ENCODE results near the gene AKAP11.

AKAP11 gene

DNA sequence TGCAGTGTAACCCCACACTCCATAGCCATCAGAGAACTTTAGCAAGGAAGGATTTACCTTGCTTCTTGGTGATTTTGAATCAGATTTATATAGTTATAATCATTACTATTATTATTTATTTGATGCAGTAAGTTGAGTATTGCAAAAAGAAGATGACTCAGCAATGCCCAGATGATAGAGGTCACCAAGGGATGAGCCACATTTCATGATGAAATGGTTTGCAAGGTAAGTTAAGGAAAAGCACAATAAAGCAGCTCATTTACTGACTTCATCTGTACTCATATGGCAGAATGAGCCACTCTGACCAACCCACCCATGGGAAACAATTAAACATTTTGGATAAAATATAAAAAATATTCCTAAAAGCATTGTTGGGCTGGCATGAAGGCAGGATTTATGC lies 59.1 kb downstream of the AKAP11 start:
- DNase-seq (ENCODE audit: low read depth in 2 of 2) = no peak

DNA sequence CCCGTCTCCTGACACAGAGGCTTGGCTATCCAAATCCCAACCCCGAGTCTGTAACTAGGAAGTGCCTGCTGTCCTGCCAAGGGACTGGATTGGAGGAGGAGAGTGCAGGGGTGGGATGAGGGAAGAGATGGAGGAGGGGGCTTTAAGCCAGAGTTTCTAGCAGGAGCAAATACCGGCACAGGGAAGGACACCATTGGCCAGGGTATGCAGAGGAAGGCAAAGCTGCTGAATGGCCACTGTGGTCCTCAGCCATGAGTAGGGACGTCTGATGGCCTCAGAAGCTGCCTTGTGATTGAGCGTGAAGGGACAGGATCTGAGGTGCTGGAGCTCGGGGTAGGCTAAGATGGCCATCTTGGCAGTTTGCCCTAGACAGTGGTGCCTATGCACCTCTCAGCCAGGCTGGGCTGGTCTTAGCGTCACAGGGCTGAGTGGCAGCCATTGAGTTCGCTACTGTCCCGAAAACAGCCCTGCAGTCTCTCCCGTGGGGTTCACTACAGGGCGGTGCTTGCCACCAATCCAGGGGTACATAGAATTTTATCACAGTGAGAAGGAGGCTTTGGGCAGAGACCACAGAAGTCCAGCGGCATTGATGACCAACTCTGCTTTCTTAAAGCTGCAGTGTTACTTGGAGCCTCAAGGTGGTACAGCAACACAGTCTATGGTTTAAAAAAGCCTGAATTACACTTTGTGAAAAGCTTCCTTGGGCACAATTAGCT lies 61.8 kb downstream of the AKAP11 start:
- no peak for DNase-seq (ENCODE audit: low read depth in 2 of 2)

DNA sequence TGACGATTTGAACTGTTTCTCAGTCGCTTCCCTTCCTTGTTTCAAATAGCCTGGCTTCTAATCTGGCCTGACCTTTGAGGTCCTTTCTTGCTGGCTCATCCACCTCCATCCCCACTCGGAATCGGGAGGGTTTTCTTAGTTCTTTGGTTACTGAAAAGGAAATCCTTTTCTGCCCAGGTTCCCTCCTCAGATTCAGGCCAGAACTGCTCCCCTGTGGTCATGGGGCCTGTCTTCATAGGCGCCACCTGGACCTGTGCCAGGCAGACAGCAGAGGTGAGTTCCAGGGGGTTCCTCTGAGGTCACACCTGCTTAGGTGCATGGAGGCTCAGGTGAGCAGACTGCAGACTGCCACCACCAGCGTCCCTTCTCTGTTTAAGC lies 62.4 kb downstream of the AKAP11 start:
- no peak for DNase-seq (ENCODE audit: low read depth in 2 of 2)

DNA sequence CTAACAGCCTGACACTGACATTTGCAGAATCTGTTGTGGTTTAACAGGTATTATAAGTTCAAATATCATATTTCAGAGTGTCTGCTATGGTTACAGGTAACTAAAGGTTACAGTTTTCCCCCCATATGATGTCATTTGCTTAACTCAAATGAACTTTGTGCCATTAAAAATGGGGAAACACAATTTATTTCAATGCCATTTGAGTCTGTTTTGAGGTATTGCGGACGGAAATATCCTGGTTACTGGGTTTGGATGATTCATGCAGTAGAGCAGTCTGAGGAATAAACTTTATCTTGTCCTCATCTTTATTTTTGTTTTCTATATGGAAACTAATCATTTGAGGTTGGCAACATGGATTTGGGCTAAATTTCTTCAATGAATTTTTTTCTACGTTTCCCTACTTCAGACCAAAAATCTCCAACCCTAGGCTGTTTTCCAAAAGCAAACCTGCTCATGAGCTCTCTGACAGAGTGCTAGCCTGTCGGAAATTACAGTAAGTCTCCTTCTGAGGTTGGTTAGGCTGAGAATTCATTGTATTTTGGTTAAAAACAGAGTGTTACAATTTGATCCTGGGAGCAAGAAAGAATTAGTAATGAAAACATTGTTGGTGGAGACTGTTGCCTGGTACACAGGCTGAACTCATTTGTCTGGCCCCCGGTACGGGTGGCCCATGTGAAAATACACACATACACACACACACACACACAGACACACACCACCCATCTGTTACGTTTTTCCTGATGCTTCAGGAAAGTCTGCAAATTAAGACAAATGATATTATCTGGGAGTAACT lies 66.1 kb downstream of the AKAP11 start:
- no peak for DNase-seq (ENCODE audit: low read depth in 2 of 2)

DNA sequence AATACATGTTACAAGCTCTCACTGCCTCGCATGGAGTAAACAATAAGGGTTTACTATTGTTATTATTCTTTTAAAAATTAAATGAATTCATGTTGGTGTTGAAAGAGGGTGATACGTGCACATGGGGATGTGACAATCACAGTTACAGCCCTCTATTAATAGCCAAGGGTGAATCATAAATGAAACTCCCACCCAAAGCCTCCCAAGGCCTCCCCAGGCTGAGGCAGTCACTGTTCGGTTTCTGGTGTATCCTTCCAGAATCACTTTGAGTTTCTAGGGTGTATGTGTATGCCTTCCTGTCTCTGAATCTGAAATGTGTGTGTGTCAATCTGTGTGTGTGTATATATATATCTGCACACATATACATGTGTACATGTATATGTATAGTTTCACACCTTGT lies 73.4 kb downstream of the AKAP11 start:
- no peak for DNase-seq (ENCODE audit: low read depth in 2 of 2)

DNA sequence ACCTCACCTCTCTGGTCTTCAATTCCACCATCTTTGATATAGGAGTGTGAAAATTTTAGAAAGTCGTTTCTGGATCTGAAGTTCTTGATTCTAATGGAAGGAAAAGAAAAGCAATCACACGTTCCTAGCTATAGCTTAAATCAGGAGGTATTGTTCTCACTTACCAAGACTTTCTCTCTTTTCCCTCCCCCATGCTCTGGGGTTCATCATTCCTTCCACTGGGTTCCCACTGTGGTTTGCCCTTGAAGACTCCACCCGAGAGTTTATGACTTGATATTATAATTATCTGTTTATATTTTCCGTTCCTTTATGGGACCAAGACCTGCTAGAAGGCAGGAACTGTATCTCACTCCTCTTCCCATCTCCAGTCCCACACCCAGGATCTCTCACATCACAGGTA lies 76.6 kb downstream of the AKAP11 start:
- DNase-seq (ENCODE audit: low read depth in 2 of 2) = no peak

DNA sequence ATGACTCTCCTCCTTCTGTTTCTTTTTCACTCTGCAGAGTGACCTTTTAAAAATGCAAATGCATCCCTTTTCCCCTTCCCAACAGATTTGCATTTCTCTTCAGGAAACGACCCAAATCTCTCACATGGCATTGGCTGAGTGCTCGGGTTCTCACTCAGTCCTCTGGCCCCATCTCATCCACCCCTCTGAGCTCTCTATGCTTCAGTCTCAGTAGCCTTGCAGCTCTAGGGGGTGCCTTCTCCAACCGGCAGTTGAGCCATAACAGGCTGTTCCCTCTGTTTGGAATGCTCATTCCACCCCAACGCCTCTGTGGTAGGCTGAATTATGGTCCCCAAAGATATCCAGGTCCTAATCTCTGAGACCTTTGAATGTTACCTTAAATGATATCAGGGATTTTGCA lies 78.2 kb downstream of the AKAP11 start:
- no peak for DNase-seq (ENCODE audit: low read depth in 2 of 2)

DNA sequence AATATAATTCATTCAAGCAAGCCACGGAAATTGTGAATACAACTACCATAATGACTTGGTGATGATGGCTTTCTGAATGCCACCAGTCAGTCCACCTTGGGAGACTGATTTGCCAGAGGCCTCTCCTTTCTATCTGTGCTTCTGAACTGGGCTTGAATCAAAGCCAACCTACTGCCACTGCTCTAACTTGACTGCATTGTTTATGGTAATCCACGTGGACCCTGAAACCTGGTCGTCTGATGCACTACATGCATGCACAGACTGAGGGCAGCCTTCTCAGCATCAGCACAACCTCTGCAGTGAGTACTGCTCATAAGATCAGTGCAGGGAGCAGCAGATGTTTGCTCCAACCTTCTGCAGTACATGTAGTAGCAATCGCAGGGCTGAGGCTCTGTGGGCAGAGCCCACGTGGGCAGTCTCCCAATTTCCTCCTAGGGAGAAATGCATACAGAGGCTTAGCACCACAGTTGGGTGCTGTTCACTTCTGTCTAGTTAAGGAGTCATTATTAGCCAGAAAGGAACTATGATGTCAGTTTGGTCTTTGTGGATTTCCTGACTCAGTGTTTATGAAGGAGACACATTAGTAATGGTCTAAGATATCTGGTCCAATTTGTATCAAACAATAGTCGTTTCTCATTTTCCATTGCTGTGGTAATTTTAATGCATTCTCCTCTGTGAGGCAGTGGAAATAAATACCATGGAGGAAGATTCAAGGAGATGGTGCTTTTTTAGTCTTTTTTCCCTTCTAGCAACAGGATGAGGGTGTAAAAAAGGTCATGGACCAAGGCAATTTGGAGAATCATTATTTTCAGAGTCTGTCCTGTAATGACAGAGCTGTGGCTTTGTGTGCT lies 82.5 kb downstream of the AKAP11 start:
- DNase-seq (ENCODE audit: low read depth in 2 of 2) = peak in 1 of 2 donors; percentile 19

DNA sequence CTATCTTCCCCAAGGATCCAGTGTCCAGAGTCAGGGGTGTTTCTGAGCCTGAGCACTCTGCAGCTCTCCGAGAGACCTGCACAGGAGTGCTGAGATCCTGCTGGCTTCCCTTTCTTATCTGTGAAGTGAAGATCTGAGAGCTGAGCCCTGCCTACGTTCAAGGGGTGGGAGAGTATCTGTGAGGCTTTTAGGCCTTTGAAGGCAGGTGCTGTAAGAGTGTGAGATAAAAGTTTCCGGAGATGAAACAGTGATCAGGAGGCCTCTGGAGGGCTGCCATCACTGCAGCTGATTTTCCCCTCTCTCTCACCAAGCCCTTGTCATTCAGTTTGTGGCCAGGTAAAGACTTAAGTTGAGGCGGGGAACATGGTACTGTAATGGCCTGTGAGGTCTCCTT lies 83.1 kb downstream of the AKAP11 start:
- DNase-seq (ENCODE audit: low read depth in 2 of 2) = peak in 1 of 2 donors; percentile 22

DNA sequence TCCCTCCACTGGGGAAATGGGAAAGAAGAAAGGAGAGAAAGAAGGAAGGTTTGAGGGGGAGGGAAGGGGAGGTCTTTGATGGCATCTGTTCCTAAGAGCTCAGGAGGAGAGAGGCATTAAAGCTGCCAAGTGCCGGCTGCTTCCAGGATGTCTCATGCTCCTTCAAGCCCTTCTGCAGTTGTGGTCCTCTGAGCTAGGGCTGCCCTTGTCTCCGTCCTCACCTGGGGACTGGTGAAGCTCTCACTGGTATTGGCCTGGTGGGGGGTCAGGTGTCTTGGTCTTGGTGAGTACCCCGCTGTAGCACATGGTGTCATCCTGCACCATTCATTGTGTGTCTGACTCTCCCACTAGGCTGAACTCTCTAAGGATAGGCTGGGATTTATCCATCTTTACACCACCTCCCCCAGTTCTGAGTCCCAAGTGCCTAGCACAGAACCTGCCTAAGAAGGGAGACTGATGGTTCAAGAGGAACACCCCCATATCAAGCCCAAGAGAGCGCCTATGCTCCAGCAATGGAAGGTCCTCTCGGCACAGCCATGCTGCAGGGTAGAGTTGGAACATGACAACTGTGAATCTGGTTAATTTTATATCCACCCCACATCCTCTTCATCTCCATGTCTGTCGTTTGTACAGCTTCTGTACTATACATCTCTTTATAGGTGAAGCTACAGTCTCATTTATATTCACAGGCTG lies 83.7 kb downstream of the AKAP11 start:
- DNase-seq (ENCODE audit: low read depth in 2 of 2) = no peak

DNA sequence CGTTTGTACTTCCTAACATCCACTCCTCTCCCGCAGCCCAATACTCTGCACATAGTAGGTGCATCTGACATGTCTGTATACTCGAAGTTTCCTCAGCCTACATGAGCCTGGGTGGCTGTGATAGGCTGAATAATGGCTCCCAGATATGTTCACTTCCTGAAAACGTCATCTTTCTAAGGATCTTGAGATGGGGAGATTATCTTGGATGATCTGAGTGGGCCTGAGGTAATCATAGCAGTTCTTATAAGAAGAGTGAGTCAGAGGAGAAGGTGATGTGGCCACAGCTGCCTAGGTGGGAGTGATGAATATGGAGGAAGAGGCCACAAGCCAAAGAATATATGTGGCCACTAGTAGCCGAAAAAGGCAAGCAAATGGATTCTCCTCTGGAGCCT lies 84.2 kb downstream of the AKAP11 start:
- DNase-seq (ENCODE audit: low read depth in 2 of 2) = no peak

DNA sequence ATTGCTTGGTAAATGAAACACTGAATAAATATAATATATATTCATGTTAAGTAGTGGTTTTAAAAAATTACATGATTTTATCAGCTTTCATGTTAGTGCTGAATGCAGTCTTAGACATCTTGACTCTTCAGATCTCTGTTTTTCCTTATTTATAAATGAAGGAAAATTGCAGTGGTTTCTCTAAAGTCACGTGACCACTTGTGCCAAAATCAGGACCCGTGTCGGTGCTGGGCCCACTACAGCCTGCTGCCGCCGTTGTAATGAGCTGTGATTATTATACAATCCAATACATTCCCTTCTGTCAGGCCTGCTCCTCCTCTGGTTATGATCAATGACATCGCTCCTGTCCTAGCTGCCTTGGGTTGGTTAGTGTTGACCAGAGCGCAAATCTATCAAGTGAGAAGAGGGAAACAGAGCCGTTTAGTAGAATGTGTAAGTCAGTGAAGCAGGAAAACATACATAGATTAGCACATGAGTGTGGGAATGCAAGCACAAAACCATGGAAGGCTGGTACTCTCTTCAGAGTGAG lies 88.2 kb downstream of the AKAP11 start:
- DNase-seq (ENCODE audit: low read depth in 2 of 2) = no peak

DNA sequence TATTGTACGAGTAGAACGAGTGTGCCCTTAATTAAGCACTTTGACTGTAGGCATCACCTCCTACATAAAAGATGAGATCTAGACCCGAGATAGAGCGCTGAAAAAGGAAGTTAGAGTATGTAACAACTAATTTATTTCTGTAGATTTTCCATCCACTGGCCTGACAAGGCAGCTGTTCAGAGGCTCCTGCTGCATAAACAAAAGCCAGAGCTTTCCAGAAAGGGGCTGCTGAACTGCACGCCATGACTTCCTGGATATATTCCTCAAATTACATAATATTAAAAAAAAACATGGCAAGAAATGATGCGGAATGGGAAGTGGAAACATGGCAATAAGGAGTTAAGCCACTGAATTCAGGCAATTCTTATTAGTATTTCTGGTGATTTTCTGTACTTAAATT lies 89.7 kb downstream of the AKAP11 start:
- no peak for DNase-seq (ENCODE audit: low read depth in 2 of 2)

DNA sequence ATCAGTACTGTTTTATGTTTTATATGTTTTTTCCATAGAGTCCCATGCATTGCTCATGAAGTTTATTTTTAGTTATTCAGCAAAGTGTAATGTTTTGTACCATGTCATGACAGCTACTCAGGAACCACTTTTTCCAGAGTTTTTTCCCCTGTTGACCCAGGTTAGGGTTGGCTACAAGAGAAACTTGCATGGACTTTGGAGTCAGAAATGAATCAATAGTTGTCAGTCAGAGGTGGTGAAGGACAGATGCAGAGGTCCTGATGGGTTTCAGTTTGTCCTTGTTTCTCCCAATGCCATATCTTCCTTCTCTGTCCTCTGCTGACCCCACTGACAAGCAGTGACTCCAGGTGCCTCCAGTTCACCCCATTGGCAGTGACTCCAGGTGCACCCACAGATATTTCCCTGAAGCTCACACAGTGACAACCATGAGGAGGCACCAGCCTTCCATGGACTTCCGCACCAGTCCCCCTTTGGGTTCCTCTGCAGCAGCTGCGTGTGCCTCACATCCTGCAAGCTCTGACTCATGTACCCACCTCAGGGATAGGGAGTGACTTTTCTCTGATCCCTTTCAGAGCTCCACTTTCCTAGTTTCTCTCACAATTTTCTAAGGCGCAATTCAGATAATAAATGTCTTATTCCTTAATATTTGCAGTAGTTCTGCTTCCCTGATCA lies 92.1 kb downstream of the AKAP11 start:
- no peak for DNase-seq (ENCODE audit: low read depth in 2 of 2)

DNA sequence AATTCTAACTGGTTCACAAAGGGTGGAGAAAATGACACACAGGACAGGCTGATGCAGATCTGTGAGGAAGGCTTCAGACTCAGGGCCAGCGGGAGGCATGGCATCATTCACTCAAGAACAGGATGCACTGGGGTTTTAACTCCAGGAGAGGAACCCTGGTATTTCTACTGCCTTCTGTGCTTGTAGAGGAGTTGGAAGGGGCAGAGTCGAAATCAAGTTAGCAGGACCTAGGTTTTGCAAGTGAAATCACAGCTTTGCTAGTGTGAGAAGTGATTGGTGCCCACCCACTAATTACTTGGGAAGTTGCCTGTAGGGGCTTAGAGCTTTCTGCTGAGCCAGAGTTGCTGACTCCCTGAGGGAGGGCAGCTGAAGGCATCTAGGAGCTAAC lies 92.7 kb downstream of the AKAP11 start:
- DNase-seq (ENCODE audit: low read depth in 2 of 2) = no peak

DNA sequence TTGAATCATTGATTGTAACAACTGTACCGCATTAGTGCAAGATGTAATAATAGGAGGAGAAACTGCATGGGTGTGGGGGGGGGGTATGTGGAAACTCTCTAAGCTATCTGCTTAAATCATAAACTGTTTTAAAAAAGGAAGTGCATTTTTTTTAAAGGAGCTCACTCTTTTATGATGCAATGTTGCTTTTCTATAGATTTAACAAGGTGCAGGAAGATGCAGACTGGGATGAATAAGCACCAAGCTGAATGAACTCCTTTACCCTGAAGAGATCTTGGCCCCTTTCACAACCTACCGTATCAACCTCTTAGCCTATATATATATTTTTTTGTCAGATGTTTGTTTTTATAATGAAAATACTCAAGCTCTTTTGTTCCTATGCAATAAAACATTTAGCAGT lies 95.9 kb downstream of the AKAP11 start:
- DNase-seq (ENCODE audit: low read depth in 2 of 2) = no peak

DNA sequence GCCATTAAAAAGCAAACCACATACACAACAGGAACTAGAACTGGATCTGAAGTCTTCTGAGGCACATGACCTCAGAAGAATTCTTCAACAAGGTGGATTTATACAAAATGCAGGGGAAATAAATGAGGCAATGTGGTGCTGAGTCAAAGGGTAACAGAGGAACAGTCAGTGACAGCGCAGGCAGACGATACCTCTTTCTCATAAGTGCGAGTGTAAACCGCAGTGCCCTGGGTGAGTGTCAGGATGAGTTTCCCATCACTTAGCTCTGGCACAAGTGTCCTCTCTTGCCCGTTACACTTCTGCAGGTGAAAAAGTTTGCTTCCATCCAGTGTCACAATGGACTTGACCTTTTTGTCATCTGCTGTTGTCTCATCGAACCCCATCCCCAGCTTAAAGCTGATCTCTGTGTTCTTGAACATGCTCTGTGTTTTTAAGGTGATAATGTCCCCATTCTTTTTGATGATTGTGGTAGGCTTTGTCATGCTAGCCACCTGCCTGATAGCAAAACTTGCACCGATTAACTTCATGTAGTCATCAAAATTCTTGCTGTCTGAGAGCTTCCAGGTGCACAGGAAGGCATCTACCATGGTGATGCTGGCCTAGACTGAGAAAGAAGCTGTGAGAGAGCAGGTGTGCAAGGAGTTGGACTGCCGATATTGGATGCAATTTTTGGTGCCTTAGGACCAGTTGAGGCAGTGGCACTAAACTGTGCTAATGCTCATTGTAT lies 97.3 kb downstream of the AKAP11 start:
- no peak for DNase-seq (ENCODE audit: low read depth in 2 of 2)

DNA sequence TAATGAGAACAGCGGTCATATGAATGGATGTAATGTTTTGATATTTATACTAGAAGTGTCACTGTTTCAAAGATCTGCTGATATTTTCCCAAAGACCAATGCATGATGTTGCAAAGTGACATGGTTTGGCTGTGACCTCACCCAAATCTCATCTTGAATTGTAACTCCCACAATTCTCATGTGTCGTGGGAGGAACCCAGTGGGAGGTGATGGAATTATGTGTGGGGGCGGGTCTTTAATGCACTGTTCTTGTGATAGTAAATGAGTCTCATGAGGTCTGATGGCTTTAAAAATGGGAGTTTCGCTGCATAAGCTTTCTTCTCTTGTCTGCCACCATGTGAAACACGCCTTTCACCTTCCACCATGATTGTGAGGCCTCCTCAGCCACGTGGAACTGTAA lies 98.3 kb downstream of the AKAP11 start:
- no peak for DNase-seq (ENCODE audit: low read depth in 2 of 2)
